Measurements from ENCODE around the gene MIA3. TPM values are rescaled to one million over a fixed set of nuclear protein-coding genes. Genes with fewer than 3 reads are reported as not detected.

The MIA3 gene
- total and polyA plus RNA-seq, 2 experiments from 2014 or later = 32.7 to 40.0 TPM

- peak overlapping the region; percentile 85 for H3K27ac Mint-ChIP-seq
- peaks cover 18% of the 10 kb centered on the region for H3K4me1 ChIP-seq (ENCODE audit: insufficient read depth)
- peaks cover 11% of the 10 kb centered on the region for H3K4me1 Mint-ChIP-seq
- H3K27me3 Mint-ChIP-seq (ENCODE audit: insufficient read depth, low read depth, poor library complexity) = peaks cover 8% of the 10 kb centered on the region
- H4K20me1 ChIP-seq (replicated peaks; ENCODE audit: insufficient read depth) = peaks cover 10% of the 10 kb centered on the region
- H3K27me3 ChIP-seq (ENCODE audit: insufficient read depth) = no peaks in the 10 kb centered on the region; the same call in 1 of the 2 replicates
- H3K4me3 Mint-ChIP-seq = peak overlapping the region; percentile 85
- H3K36me3 ChIP-seq (ENCODE audit: insufficient read depth) = no peaks in the 10 kb centered on the region
- ATAC-seq (peak; percentile 95), DNase-seq (ENCODE audit: low spot score) (peak; percentile 99)
- peak overlapping the region; percentile 86; the same call in 1 of the 2 replicates for H3K27ac ChIP-seq (ENCODE audit: low read depth)
- peaks cover 9% of the 10 kb centered on the region for H3K36me3 Mint-ChIP-seq (ENCODE audit: low read depth)
- TF ChIP-seq REST (IDR thresholded peaks at IDR 0.05; ENCODE audit: unreplicated experiment) = no peak
- no peak for TF ChIP-seq ZNF462 (CRISPR knock-in tag; IDR thresholded peaks at IDR 0.05)
- peak; percentile 87 for TF ChIP-seq CREB1 (CRISPR knock-in tag; IDR thresholded peaks at IDR 0.05; ENCODE audit: low read depth)
- TF ChIP-seq POLR2AphosphoS5 (IDR thresholded peaks at IDR 0.05; ENCODE audit: low read depth) = peak; percentile 62
- peak overlapping the region; percentile 89 for H3K4me3 ChIP-seq
- H3K79me2 ChIP-seq (replicated peaks; ENCODE audit: insufficient read depth) = peaks cover 34% of the 10 kb centered on the region
- H3F3A ChIP-seq (replicated peaks; ENCODE audit: low read depth) = peaks cover 6% of the 10 kb centered on the region; the same call in 1 of the 2 replicates
- no peaks in the 10 kb centered on the region for H3K9me2 ChIP-seq (ENCODE audit: insufficient read depth)
- H2AFZ ChIP-seq = peak overlapping the region; percentile 98
- H3K4me2 ChIP-seq = peak overlapping the region; percentile 95
- no peaks in the 10 kb centered on the region for H3K9me3 Mint-ChIP-seq
Observed at GRCh38 chr1:222617367-222617951, 438 bp upstream of the MIA3 start.
